SK-N-SH (cell line): ENCODE results near the gene TMEM245.

Source experiments
- CHD2 ChIP-seq: fragments of 150-350 bp; IDR thresholded peaks from 2 replicates; pipeline ENCODE4 v1.6.1; 2018; ENCODE audit warnings: low read length; ENCODE audit not compliant: partially characterized antibody
- CTCF ChIP-seq: fragments of 200-600 bp; sonication (generic); IDR thresholded peaks from 2 replicates; pipeline ENCODE4 v1.6.1; 2017; ENCODE audit warnings: antibody characterized with exemption, mild to moderate bottlenecking, moderate library complexity
- EP300 ChIP-seq, 2 experiments: IDR thresholded peaks; 2 replicates each; pipeline versions ENCODE4 v1.4.0 to v1.6.1; 2012; ENCODE audit warnings: borderline replicate concordance in 1 of 2, low read depth in 1 of 2, low read length in 1 of 2

GRCh38 chr9:109166771-109167601 is 47.2 kb upstream of the TMEM245 start, which contains the start of gene FRRS1L:
- TF ChIP-seq EP300 (IDR thresholded peaks at IDR 0.05; ENCODE audit: borderline replicate concordance in 1 of 2, low read depth in 1 of 2, low read length in 1 of 2) (no peak), CTCF (no peak), CHD2 (no peak)
